ENCODE data around the gene FANCI. TPM values are rescaled to one million over a fixed set of nuclear protein-coding genes. Genes with fewer than 3 reads are reported as not detected.
A peak's percentile ranks its signal among the peaks of the same experiment; 100 is the strongest.
"Not testable (repeated sequence)": the region's sequence is repeated elsewhere in the genome, so short reads cannot be mapped to it uniquely, and the experiment has no call there.

FANCI gene
- total RNA-seq, 2 experiments from 2014 or later = 208 to 213 TPM

GRCh38 chr15:89225588-89225987 is 18.2 kb upstream of the FANCI start:
- ChIA-PET CTCF (interaction anchor here (4.0 kb wide), 1 partner anchor 18 kb away, joined by 25 read pairs; no protein-coding TSS in a partner anchor), POLR2A (no interaction called here)
- no peaks in the 10 kb centered on the region for H3K9me3 Mint-ChIP-seq
- H3K27me3 Mint-ChIP-seq = peaks cover 6% of the 10 kb centered on the region
- no peak for DNase-seq
- intact Hi-C loops (cut with micrococcal nuclease) = no loop called here
- peaks cover 6% of the 10 kb centered on the region for H3K4me1 Mint-ChIP-seq (ENCODE audit: low read depth)
- no peak overlapping the region for H3K27ac Mint-ChIP-seq
- no peak overlapping the region for H3K4me3 Mint-ChIP-seq
- H3K36me3 Mint-ChIP-seq = no peaks in the 10 kb centered on the region

DNA sequence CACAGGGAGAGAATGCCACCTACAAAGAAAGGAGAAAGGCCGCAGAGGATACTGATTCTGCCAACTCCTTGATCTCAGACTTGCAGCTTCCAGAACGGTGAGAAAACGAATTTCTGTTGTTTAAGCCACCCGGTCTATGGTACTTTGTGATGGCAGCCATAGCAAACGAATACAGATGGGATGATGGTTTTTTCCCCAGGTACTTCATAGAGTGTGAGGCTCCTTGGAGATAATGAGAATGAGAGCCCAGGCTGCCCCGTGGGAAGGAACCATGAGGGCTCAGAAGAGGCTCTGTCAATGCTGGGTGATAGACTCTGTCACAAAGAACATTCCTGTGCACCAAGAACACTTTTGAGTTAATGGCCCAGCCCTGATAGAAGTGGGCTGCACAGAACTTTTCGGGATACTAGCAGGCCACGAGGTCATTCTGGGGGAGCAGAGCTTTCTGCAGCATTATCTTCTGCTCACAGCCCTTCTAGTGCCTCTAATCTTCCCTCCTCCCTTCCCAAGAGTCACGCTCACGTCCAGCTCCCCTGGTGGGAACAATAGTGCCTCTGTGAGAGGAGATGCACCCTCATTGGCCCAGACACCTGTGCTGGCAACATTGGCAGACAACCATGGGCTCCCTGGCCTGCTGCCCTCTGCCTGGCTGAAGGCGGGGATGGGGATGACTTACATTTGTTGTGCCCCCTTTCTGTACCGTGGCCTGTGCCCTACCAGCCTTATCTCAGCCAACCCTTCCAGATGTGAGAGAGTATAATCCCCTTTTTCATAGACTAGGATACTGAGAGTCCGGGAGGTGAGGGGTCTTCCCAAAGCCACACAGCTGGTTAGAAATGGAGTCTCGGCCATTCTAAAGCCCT is 17.2 kb upstream of the FANCI start:
- H3K27ac Mint-ChIP-seq = no peak overlapping the region
- intact Hi-C loops (cut with micrococcal nuclease) = no loop called here
- H3K36me3 Mint-ChIP-seq = no peaks in the 10 kb centered on the region
- peaks cover 6% of the 10 kb centered on the region for H3K27me3 Mint-ChIP-seq
- ChIA-PET POLR2A (no interaction called here), CTCF (interaction anchor here (4.0 kb wide), 1 partner anchor 19 kb away, joined by 25 read pairs; no protein-coding TSS in a partner anchor)
- no peak for DNase-seq
- H3K4me3 Mint-ChIP-seq = no peak overlapping the region
- H3K9me3 Mint-ChIP-seq = no peaks in the 10 kb centered on the region
- peaks cover 2% of the 10 kb centered on the region for H3K4me1 Mint-ChIP-seq (ENCODE audit: low read depth)

DNA sequence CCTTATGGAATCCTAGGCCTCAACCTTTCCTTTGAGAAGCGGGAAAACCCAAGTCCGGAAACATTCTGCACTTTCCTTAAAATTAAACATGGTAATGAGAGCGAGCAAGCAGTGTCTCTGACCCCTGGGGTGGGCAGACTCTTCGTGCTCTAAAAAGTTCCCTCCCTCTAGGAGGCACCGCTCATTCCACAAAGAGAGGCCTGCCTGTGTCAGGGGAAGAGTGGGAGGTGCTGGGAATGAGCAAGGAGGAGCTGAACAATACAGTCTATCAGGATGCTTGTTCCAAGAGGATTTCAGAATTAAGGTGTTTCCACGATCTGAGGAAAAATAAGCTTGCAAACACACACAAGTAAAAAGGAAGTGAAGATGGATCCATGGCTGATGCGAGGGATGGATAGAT is 16.4 kb upstream of the FANCI start:
- Mint-ChIP-seq H3K4me3 (no peak overlapping the region), H3K9me3 (no peaks in the 10 kb centered on the region), H3K27ac (no peak overlapping the region), H3K27me3 (peaks cover 8% of the 10 kb centered on the region), H3K4me1 (ENCODE audit: low read depth) (no peaks in the 10 kb centered on the region), H3K36me3 (no peaks in the 10 kb centered on the region)
- ChIA-PET POLR2A (no interaction called here), CTCF (interaction anchor here (0.6 to 4.0 kb wide), 2 partner anchors 20 to 98 kb away, joined by 3 to 25 read pairs; no protein-coding TSS in a partner anchor)
- DNase-seq = no peak
- intact Hi-C loops (cut with micrococcal nuclease) = no loop called here

DNA sequence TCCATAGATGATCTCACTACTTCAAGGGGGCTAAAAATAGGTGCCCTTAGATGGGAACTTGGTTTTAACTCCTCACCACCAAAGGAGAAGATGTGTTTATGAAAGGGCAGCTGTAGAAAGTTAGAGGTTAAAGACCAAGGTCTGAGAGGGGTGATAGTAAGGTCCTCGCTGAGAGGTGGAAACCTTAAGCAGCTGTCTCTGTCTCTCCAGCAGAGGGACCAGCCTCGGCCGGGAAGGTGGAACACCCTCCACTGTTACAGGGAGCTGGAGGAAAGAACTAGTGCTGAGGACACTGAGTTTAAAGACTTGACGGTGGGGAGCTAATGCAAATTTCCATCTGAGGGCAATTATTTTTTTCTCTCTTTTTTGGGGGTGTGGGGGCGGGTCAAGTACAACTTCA is 13.5 kb upstream of the FANCI start:
- Mint-ChIP-seq H3K9me3 (no peaks in the 10 kb centered on the region), H3K4me1 (ENCODE audit: low read depth) (no peaks in the 10 kb centered on the region), H3K27ac (no peak overlapping the region), H3K36me3 (no peaks in the 10 kb centered on the region), H3K4me3 (no peak overlapping the region), H3K27me3 (peaks cover 8% of the 10 kb centered on the region)
- intact Hi-C loops (cut with micrococcal nuclease) = no loop called here
- POLR2A ChIA-PET = no interaction called here
- CTCF ChIA-PET = interaction anchor here (1.0 to 3.9 kb wide), 2 partner anchors 13 to 24 kb away, joined by 5 to 15 read pairs; partner anchors contain the start of gene FANCI
- no peak for DNase-seq

DNA sequence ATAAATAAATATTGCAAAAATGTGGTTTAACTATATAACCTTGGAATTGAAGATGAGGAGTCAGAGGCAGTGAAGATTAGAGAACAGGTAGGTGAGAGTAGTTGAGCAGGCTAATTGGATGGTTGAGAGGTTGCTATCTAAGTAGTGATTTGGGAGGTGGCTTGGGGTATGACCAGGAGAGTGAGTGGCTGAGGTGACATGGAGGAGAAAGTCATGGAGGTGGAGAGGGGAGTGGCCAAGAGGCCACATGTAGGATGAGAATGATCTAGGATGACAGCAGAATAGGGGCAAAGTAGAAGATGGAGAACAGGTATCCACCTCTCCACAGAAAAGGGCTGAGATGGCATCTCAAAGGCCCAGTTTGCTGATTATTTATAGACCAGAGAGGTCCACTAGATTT is 11.9 kb upstream of the FANCI start:
- no peaks in the 10 kb centered on the region for H3K9me3 Mint-ChIP-seq
- ChIA-PET POLR2A (no interaction called here), CTCF (interaction anchor here (3.9 kb wide), 1 partner anchor 25 kb away, joined by 15 read pairs; no protein-coding TSS in a partner anchor)
- DNase-seq = no peak
- H3K4me3 Mint-ChIP-seq = no peak overlapping the region
- no peaks in the 10 kb centered on the region for H3K36me3 Mint-ChIP-seq
- no peak overlapping the region for H3K27ac Mint-ChIP-seq
- no peaks in the 10 kb centered on the region for H3K4me1 Mint-ChIP-seq (ENCODE audit: low read depth)
- peaks cover 8% of the 10 kb centered on the region for H3K27me3 Mint-ChIP-seq
- intact Hi-C loops (cut with micrococcal nuclease) = no loop called here

DNA sequence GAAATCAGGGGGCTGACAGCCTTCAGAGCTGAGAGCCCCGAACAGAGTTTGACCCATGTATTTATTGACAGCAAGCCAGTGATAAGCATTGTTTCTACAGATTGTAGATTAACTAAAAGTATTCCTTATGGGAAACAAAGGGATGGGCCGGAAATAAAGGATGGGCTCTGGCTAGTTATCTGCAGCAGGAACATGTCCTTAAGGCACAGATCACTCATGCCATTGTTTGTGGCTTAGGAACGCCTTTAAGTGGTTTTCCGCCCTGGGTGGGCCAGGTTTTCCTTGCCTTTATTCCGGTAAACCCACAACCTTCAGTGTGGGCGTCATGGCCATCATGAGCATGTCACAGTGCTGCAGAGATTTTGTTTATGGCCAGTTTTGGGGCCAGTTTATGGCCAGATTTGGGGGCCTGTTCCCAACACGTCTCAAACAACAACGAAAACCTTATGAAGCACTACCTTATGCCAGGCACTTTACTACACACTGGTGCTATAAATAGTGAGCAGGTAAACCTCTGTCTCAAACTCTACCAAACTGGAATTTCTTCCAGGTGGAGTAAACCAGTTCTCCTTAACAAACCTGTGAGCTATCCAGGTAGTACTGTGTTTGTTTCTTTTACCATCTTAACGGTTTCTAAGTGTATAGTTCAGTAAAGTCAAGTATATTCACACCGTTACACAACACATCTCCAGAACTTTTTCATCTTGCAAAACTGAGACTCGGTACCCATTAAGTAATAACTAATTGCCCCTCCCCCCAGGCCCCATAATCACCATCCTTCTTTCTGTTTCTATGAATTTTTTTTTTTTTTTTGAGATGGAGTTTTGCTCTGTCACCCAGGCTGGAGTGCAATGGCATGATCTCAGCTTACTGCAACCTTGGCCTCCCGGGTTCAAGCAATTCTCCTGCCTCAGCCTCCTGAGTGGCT is 3.6 kb upstream of the FANCI start:
- CTCF ChIA-PET = interaction anchor here (4.0 kb wide), 1 partner anchor 33 kb away, joined by 16 read pairs; no protein-coding TSS in a partner anchor
- POLR2A ChIA-PET = interaction anchor here (0.8 kb wide), 1 partner anchor 22 kb away, joined by 3 read pairs; no protein-coding TSS in a partner anchor
- H3K4me3 Mint-ChIP-seq = not testable (repeated sequence)

DNA sequence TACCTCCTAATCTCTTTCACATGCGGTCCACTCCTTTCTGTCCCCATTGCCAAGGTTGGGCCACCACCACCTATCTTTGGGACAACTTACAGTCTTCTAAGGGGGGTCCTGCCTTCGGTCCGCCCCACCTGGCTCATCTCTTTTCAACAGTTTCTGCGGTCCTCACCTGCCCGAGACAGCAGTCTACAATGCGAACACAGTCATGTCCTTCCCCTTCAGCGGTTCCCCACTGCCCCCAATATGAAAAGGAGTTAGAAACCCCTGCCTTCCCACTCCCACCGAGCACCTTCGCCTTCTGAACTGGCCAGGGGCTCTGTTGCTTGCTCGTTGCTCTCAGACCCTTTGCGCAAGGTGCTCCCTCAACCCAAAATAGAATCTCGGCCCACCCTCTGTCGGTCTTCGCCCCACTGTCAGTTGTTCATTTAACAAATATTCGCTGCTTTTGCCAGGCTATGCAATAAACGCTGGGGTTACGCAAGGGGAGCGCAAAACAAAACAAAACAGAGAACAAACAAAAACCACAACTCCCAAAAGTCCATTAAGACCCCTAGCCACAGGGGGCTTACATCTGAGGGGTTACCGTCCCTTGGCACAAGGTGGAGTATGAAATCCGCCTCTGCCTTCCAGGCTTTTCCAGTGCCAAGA is 611 bp upstream of the FANCI start:
- no peak for DNase-seq
- peaks cover 27% of the 10 kb centered on the region for H3K4me1 Mint-ChIP-seq (ENCODE audit: low read depth)
- peak overlapping the region; percentile 96 for H3K4me3 Mint-ChIP-seq
- H3K9me3 Mint-ChIP-seq = no peaks in the 10 kb centered on the region
- H3K27ac Mint-ChIP-seq = no peak overlapping the region
- H3K36me3 Mint-ChIP-seq = peaks cover 35% of the 10 kb centered on the region
- ChIA-PET CTCF (interaction anchor here (0.6 to 4.7 kb wide), 9 partner anchors 12 to 338 kb away, joined by 3 to 70 read pairs (median 4); partner anchors contain the start of gene ABHD2), POLR2A (interaction anchor here (1.3 to 2.4 kb wide), 2 partner anchors 13 to 36 kb away, joined by 3 to 9 read pairs; no protein-coding TSS in a partner anchor)
- no peaks in the 10 kb centered on the region for H3K27me3 Mint-ChIP-seq
- intact Hi-C loops (cut with micrococcal nuclease) = loop anchor here (1.0 to 10.0 kb wide), 4 partner anchors 39 to 348 kb away; partner anchors contain the start of genes ABHD2, HAPLN3 and POLG

More for the DNA sequence above, 3.6 kb upstream of the FANCI start:
- not testable (repeated sequence) for H3K27me3 Mint-ChIP-seq, H3K9me3 Mint-ChIP-seq, H3K36me3 Mint-ChIP-seq, DNase-seq, H3K27ac Mint-ChIP-seq
- H3K4me1 Mint-ChIP-seq (ENCODE audit: low read depth) = peaks cover 12% of the 10 kb centered on the region
- intact Hi-C loops (cut with micrococcal nuclease) = loop anchor here (10.0 kb wide), 1 partner anchor 345 kb away; the partner anchor contains the start of gene HAPLN3

- Mint-ChIP-seq H3K4me1 (ENCODE audit: low read depth) (peaks cover 29% of the 10 kb centered on the region), H3K27me3 (no peaks in the 10 kb centered on the region), H3K9me3 (no peaks in the 10 kb centered on the region), H3K4me3 (peak overlapping the region; percentile 96), H3K27ac (peak overlapping the region; percentile 90), H3K36me3 (peaks cover 47% of the 10 kb centered on the region)
- ChIA-PET CTCF (interaction anchor here (0.6 to 4.7 kb wide), 9 partner anchors 30 to 187 kb away, joined by 3 to 70 read pairs (median 3); partner anchors contain the start of gene ABHD2), POLR2A (interaction anchor here (0.6 to 2.4 kb wide), 3 partner anchors 37 to 95 kb away, joined by 3 to 9 read pairs (median 3); no protein-coding TSS in a partner anchor)
- no peak for DNase-seq
- intact Hi-C loops (cut with micrococcal nuclease) = loop anchor here (10.0 kb wide), 1 partner anchor 350 kb away; the partner anchor contains the start of gene HAPLN3
Measured at GRCh38 chr15:89244574-89244903, 760 bp downstream of the FANCI start.

GRCh38 chr15:89247446-89247845 is 3.7 kb downstream of the FANCI start:
- Mint-ChIP-seq H3K27ac (no peak overlapping the region), H3K36me3 (peaks cover 54% of the 10 kb centered on the region), H3K4me1 (ENCODE audit: low read depth) (peaks cover 30% of the 10 kb centered on the region), H3K9me3 (no peaks in the 10 kb centered on the region), H3K4me3 (no peak overlapping the region), H3K27me3 (no peaks in the 10 kb centered on the region)
- intact Hi-C loops (cut with micrococcal nuclease) = loop anchor here (10.0 kb wide), 1 partner anchor 353 kb away; the partner anchor contains the start of gene HAPLN3
- ChIA-PET POLR2A (interaction anchor here (0.7 kb wide), 1 partner anchor 29 kb away, joined by 4 read pairs; no protein-coding TSS in a partner anchor), CTCF (interaction anchor here (4.7 kb wide), 1 partner anchor 41 kb away, joined by 70 read pairs; no protein-coding TSS in a partner anchor)
- no peak for DNase-seq

- CTCF ChIA-PET = interaction anchor here (1.2 kb wide), 1 partner anchor 42 kb away, joined by 3 read pairs; no protein-coding TSS in a partner anchor
- no peak for DNase-seq
- Mint-ChIP-seq H3K27ac (no peak overlapping the region), H3K4me3 (no peak overlapping the region), H3K4me1 (ENCODE audit: low read depth) (peaks cover 24% of the 10 kb centered on the region), H3K9me3 (no peaks in the 10 kb centered on the region), H3K27me3 (no peaks in the 10 kb centered on the region), H3K36me3 (peaks cover 60% of the 10 kb centered on the region)
- POLR2A ChIA-PET = interaction anchor here (0.6 to 1.0 kb wide), 2 partner anchors 25 to 75 kb away, joined by 3 read pairs; no protein-coding TSS in a partner anchor
- intact Hi-C loops (cut with micrococcal nuclease) = loop anchor here (10.0 kb wide), 1 partner anchor 354 kb away; the partner anchor contains the start of gene HAPLN3
Measured at GRCh38 chr15:89248584-89248983, 4.8 kb downstream of the FANCI start.

DNA sequence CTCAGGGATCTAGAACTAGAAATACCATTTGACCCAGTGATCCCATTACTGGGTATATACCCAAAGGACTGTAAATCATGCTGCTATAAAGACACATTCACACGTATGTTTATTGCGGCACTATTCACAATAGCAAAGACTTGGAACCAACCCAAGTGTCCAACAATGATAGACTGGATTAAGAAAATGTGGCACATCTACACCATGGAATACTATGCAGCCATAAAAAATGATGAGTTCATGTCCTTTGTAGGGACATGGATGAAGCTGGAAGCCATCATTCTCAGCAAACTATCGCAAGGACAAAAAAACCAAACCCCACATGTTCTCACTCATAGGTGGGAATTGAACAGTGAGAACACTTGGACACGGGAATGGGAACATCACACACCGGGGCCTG is 6.4 kb downstream of the FANCI start:
- CTCF ChIA-PET; POLR2A ChIA-PET; H3K27me3 Mint-ChIP-seq; H3K27ac Mint-ChIP-seq; intact Hi-C loops (cut with micrococcal nuclease); H3K4me3 Mint-ChIP-seq; H3K9me3 Mint-ChIP-seq; DNase-seq: not testable (repeated sequence)
- Mint-ChIP-seq H3K36me3 (peaks cover 58% of the 10 kb centered on the region), H3K4me1 (ENCODE audit: low read depth) (peaks cover 18% of the 10 kb centered on the region)
